Prostate gland (tissue), 2 donors: Measurements from ENCODE around the gene ALDH1L2. TPM values are rescaled to one million over a fixed set of nuclear protein-coding genes. Genes with fewer than 3 reads are reported as not detected.
"Not testable (repeated sequence)": the region's sequence is repeated elsewhere in the genome, so short reads cannot be mapped to it uniquely, and the experiment has no call there.

Experiments
- DNase-seq: peaks from one replicate; pipeline ENCODE4 v3.0.0-alpha.2; 2019; ENCODE audit warnings: low spot score
- H3K27ac ChIP-seq, 2 donors: fragments of 200-600 bp; sonication (generic); 2 replicates each; pipeline ENCODE4 v1.5.1; 2017 to 2019
- H3K27me3 ChIP-seq: fragments of 200-600 bp; sonication (generic); replicated peaks from 2 replicates; pipeline ENCODE4 v1.5.1; 2019; ENCODE audit not compliant: insufficient read depth
- H3K36me3 ChIP-seq, 2 donors: fragments of 200-600 bp; sonication (generic); 1 replicate in 1 of 2; 2 replicates in 1 of 2; pipeline versions ENCODE4 v1.5.1 to v1.8.1; 2017 to 2019
- H3K4me1 ChIP-seq: fragments of 200-600 bp; sonication (generic); replicated peaks from 2 replicates; pipeline ENCODE4 v1.5.1; 2019
- H3K4me3 ChIP-seq, 2 donors: fragments of 200-600 bp; sonication (generic); 2 replicates each; pipeline ENCODE4 v1.5.1; 2017 to 2019
- H3K9me3 ChIP-seq: fragments of 200-600 bp; sonication (generic); 2 replicates; pipeline ENCODE4 v1.5.1; 2017
- CTCF ChIP-seq, 4 experiments: fragments of 200-600 bp in 2 of 4; fragments of 450-650 bp in 2 of 4; sonication (generic) in 2 of 4; IDR thresholded peaks; 1 replicate in 3 of 4; 2 replicates in 1 of 4; pipeline ENCODE4 v1.5.1; 2016 to 2019; ENCODE audit warnings: antibody characterized with exemption in 4 of 4, mild to moderate bottlenecking in 2 of 4, moderate library complexity in 2 of 4
- POLR2A ChIP-seq: fragments of 450-650 bp; IDR thresholded peaks from one replicate; pipeline ENCODE4 v1.6.1; 2016; ENCODE audit warnings: antibody characterized with exemption, mild to moderate bottlenecking
- POLR2AphosphoS5 ChIP-seq: sonication (generic); formaldehyde crosslinking; IDR thresholded peaks from one replicate; pipeline ENCODE4 v1.6.1; 2017; ENCODE audit warnings: antibody characterized with exemption
- WGBS: methylation state at CpG from one replicate; pipeline ENCODE4 v1.1.5; 2018; 5-methylcytosine and 5-hydroxymethylcytosine counted together
- intact Hi-C: fragments of 100-400 bp; cut with DNase I; formaldehyde crosslinking; loops from one replicate; pipeline ENCODE4 v1.14.2; 2022
- total RNA-seq, 2 donors: library from RNA; depleted of rRNA; stranded (reverse); fragments of >200 nt; gene quantifications; one replicate each; pipeline ENCODE4 v1.1.0, GENCODE V29; 2016

Gene ALDH1L2
- total RNA-seq, 2 donors from 2014 or later = 2.6 to 5.3 TPM

- no peaks in the 10 kb centered on the region for H3K27me3 ChIP-seq
- H3K4me1 ChIP-seq = no peaks in the 10 kb centered on the region
- intact Hi-C loops = loop anchor here (5.0 kb wide), 1 partner anchor 278 kb away; no protein-coding TSS in a partner anchor
- no peaks in the 10 kb centered on the region for H3K36me3 ChIP-seq
- no peaks in the 10 kb centered on the region for H3K9me3 ChIP-seq
- H3K27ac ChIP-seq = no peak overlapping the region
- no peak for DNase-seq
- WGBS = 100% methylated on average over 1 of the region's 1 CpG
- H3K4me3 ChIP-seq = no peak overlapping the region
- TF ChIP-seq POLR2AphosphoS5 (no peak), CTCF (IDR thresholded peaks at IDR 0.05) (no peak), POLR2A (no peak)
Observed at GRCh38 chr12:105104762-105105161, 20.5 kb upstream of the ALDH1L2 start.

- no peak for DNase-seq
- Histone ChIP-seq H3K4me1 (no peaks in the 10 kb centered on the region), H3K36me3 (no peaks in the 10 kb centered on the region), H3K4me3 (no peak overlapping the region), H3K27ac (no peak overlapping the region), H3K27me3 (no peaks in the 10 kb centered on the region), H3K9me3 (no peaks in the 10 kb centered on the region)
- intact Hi-C loops = no loop called here
- TF ChIP-seq CTCF (IDR thresholded peaks at IDR 0.05) (no peak), POLR2AphosphoS5 (no peak), POLR2A (no peak)
Observed at GRCh38 chr12:105102673-105103072, 18.4 kb upstream of the ALDH1L2 start.

GRCh38 chr12:105100998-105101397, 16.7 kb upstream of the ALDH1L2 start:
- no peaks in the 10 kb centered on the region for H3K9me3 ChIP-seq
- intact Hi-C loops = no loop called here
- DNase-seq = no peak
- H3K27ac ChIP-seq = no peak overlapping the region
- H3K27me3 ChIP-seq = no peaks in the 10 kb centered on the region
- no peak for TF ChIP-seq CTCF (IDR thresholded peaks at IDR 0.05)
- TF ChIP-seq POLR2A = no peak
- no peak for TF ChIP-seq POLR2AphosphoS5
- H3K4me3 ChIP-seq = no peak overlapping the region
- no peaks in the 10 kb centered on the region for H3K4me1 ChIP-seq
- no peaks in the 10 kb centered on the region for H3K36me3 ChIP-seq

- no peak for DNase-seq
- intact Hi-C loops = no loop called here
- WGBS = 92% methylated on average over 7 of the region's 7 CpGs
- TF ChIP-seq CTCF (IDR thresholded peaks at IDR 0.05) = no peak
- TF ChIP-seq POLR2A = no peak
- TF ChIP-seq POLR2AphosphoS5 = no peak
- no peak overlapping the region for H3K4me3 ChIP-seq
- no peaks in the 10 kb centered on the region for H3K36me3 ChIP-seq
- H3K9me3 ChIP-seq = no peaks in the 10 kb centered on the region
- no peaks in the 10 kb centered on the region for H3K4me1 ChIP-seq
- no peaks in the 10 kb centered on the region for H3K27me3 ChIP-seq
- H3K27ac ChIP-seq = no peak overlapping the region
Observed at GRCh38 chr12:105100207-105100985, 16.1 kb upstream of the ALDH1L2 start.

- no peaks in the 10 kb centered on the region for H3K4me1 ChIP-seq
- no peaks in the 10 kb centered on the region for H3K27me3 ChIP-seq
- H3K4me3 ChIP-seq = no peak overlapping the region
- DNase-seq = no peak
- intact Hi-C loops = no loop called here
- no peak for TF ChIP-seq POLR2AphosphoS5
- TF ChIP-seq POLR2A = no peak
- no peak for TF ChIP-seq CTCF (IDR thresholded peaks at IDR 0.05)
- H3K36me3 ChIP-seq = no peaks in the 10 kb centered on the region
- no peaks in the 10 kb centered on the region for H3K9me3 ChIP-seq
- WGBS = 94% methylated on average over 1 of the region's 1 CpG
- no peak overlapping the region for H3K27ac ChIP-seq
Observed at GRCh38 chr12:105099356-105099755, 15.1 kb upstream of the ALDH1L2 start.

GRCh38 chr12:105095338-105095737, 11.1 kb upstream of the ALDH1L2 start:
- DNase-seq, H3K9me3 ChIP-seq, H3K36me3 ChIP-seq, H3K27me3 ChIP-seq, H3K27ac ChIP-seq, intact Hi-C loops, H3K4me3 ChIP-seq, H3K4me1 ChIP-seq: not testable (repeated sequence)
- 78% methylated on average over 5 of the region's 5 CpGs for WGBS
